GM21576 (cell line): ENCODE data around the gene CBFA2T2.

Source experiments
- ATAC-seq: cut with Tn5 transposase; IDR thresholded peaks from one replicate; pipeline ENCODE4 v1.9.1; 2021; ENCODE audit warnings: mild to moderate bottlenecking, moderate library complexity; ENCODE audit not compliant: unreplicated experiment

Gene CBFA2T2

DNA sequence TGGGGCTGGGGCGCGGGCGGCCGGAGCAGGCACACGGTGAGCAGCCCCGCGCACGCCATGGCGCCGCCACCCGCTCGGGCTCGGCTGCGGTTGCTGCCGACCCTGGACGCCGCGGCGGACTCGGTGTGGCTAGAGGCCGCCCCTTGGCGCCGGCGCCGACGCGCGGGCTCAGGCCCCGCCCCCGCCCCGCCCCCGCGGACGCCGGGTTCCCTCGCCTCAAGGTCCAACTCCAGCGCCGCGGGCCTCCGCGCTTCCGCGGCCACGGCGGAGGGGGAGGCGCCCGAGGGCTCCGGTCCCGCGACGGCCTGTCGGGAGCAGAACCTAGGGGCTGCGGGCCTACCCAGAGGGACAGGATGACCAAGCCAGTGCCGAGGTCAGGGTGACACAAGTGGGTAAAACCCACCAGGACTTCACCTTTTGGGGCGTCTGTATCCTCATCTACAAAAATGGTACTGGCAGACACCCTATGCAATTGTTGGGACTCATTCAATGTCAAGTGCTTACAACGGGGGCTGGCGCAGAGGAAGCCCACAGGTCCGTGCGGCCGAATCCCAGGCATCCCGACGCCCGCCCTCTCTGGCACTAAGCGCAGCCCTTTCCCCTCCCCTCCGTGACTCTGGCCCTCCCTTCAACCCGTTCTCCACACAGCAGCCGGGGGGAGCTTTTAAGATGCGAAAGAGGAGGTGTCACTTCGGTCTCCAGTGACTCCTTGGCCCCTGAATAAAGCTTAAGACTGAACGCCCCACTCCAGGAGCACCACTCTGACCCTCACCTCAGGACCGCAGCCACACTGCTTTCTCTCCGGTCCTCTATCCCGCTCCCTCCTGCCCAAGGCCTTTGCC lies 184.6 kb downstream of the CBFA2T2 start, which contains the start of gene NECAB3:
Gene NECAB3 (minus strand): TSS at position 135 of the 842 bp plus-strand sequence. CDS start 76 bp downstream, at position 59.
- ATAC-seq: peak; percentile 66

DNA sequence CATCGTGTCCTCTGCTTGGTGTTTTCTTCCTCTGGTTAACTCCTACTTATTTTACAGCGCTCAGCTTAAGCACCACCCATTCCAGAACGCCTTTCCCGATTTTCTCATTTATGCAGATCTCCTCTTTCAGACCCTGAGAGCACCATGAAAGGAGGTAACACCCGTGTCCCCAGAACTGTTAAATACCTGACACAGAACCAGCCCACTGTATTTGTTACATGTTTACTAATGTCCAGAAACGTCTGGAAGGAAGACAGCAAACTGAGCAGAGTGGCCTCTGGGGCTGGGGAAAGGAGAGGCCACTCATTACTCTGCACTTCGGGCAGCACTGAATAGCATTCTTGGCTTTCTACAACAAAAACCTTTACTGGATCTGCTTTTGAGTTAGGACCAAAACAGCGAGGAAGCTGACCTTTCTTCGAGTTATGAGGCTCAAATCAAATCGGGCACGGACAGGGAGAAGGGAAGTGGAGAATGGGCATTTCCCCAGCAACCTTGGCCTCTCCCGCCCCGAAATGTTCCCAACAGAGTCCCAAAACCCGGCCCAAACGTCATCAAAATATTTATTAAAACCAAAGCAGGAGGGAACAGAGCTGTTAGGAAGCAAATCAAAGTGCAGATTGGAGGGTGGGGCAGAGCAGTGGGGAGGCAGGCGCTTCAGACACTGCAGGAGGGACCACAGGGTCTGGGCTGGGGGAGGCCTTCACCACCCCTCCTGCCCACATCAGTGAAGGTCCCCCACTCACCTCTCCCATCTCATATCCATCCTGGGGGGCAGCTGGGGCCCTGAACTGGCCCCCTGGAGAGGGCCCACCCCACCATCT lies 185.5 kb downstream of the CBFA2T2 start:
- ATAC-seq: no peak

GRCh38 chr20:33676121-33676520 lies 186.2 kb downstream of the CBFA2T2 start:
- ATAC-seq: no peak

DNA sequence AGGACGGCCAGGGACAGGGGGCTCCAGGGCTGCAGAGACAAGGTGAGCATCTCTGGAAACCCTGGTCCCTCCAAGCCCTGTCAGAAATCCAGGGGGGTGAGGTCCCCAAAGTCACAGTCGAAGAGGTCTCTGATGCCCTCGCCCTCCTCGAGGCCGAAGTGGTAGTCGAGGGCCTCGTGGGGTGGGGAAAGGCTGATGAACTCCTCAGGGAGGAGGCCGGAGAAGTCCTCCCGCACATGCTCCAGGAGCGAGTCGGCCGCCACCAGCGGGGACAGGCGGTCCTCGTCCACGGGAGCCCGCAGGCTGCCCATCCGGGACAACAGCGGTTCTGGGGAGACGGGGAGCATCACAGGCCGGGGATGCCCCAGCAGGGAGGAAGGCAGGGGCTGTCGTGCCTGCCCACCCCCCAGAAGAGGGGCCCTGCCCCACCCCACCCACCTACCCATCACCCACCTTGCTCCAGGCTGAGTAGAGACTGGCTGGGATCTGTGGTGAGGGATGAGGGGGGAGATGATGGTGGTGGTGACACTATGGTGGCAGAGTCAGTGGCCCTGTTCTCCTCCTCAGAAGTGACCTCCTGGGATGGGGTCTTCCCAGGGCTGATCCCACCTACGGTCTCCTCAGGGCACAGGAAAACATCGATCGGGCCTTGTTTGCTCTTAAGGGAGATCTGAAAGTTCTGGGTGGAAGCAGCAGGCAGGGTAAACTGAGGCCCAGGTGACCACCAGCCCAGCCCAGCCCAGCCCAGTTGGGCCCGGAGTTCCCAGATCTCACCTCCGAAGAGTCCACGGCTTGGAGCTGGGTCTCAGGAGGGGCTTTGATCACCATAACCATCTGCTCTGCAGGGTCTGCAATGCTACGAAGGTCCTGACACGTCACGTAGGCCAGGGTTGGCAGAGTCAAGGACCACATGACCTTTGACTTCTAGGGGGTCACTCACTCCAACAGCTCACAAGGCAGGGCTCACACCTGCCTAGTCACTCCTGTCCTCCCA lies 187.1 kb downstream of the CBFA2T2 start:
- no peak for ATAC-seq

GRCh38 chr20:33677991-33678702 lies 188.3 kb downstream of the CBFA2T2 start:
- ATAC-seq: no peak

GRCh38 chr20:33679758-33680485 lies 190.0 kb downstream of the CBFA2T2 start:
- ATAC-seq: peak; percentile 53

- no peak for ATAC-seq
Measured at GRCh38 chr20:33680686-33681085, 190.8 kb downstream of the CBFA2T2 start.

DNA sequence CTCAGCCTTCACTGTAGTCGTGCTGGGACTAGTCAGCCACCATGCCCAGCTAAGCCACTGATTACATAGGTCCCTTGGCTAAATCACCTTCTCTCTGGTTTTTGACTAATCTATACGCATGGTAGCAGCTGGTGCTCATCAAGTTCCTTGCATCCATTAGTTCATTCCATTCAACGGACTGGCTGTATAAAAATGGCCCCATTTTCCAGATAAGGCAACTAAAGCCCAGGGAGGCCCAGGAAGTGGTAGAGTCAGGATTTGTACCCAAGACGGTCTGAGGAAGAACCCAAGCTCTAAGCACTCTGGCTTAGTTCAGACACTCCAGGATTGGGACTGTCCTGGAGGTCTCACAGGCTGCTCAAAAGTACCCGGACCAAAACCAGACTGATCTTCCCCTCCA lies 191.4 kb downstream of the CBFA2T2 start:
- ATAC-seq: no peak

GRCh38 chr20:33681728-33682353 lies 191.9 kb downstream of the CBFA2T2 start:
- ATAC-seq: no peak

DNA sequence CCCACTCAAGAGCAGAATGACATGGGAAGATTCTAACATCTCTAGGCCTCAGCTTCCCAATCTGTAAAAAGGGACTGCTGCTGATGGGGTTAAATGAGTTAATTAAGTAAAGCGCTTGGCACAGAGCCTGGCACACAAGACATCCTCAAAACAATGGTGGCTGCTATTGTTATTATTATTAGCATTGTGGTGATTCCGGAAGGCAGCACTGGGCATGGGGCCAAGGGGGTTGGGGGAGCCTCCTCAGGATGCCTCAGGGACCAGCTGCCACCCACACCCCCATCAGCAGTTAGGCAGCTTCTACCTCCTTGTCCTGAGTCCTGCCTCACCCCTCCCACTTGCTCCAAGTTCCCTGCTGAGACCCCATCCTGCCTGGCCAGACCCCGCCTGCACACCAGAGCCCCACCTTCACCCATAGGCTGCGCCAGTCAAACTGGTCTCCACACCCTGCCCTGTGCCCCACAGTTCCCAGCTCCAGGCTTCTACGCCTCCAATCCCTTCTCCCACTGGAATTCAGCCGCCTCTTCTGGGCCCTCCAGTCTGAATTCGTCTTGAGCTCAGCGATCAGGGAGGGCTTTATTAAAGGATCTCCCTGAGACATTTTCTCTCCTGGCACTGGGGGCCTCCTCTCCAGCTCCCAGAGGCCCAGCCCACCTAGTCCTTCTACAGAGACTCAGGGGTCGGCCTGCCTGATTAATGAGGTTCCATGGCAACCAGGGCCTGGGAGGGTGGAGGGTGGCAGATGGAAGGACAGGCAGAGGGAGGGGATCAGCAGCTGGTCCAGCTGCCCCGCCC lies 194.8 kb downstream of the CBFA2T2 start:
- no peak for ATAC-seq

GRCh38 chr20:33685328-33686099 lies 195.6 kb downstream of the CBFA2T2 start:
- peak; percentile 39 for ATAC-seq

GRCh38 chr20:33686100-33686983 lies 196.4 kb downstream of the CBFA2T2 start, which contains the start of gene E2F1:
Gene E2F1 (minus strand): TSS chr20:33686385. CDS start chr20:33686264, 121 bp downstream.
- ATAC-seq: peak; percentile 76

GRCh38 chr20:33686984-33687366 lies 197.1 kb downstream of the CBFA2T2 start:
- ATAC-seq: no peak

DNA sequence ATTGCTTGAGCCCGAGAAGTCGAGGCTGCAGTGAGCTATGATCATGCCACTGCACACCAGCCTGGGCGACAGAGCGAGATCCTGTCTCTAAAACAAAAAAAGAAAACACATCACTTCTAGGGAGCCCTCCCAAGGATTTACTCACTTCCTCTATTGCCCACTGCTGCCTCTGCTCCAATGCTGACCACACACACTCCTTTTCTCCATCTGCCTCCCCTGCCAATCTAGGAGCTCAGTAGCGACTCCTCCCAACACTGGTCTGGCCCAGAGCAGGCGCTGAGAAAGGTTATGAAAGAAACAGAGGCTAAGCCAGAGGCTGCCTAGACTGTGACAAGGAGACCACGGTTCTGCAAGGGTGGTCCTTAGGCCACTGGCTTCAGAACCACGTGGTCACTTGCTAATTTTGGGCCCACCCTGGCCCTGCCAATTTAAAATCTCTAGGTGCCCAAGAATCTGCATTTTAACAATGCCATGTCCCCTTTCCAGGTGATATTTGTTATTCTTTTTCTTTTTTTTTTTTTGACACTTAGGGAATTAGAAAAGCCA lies 197.5 kb downstream of the CBFA2T2 start:
- ATAC-seq: no peak

DNA sequence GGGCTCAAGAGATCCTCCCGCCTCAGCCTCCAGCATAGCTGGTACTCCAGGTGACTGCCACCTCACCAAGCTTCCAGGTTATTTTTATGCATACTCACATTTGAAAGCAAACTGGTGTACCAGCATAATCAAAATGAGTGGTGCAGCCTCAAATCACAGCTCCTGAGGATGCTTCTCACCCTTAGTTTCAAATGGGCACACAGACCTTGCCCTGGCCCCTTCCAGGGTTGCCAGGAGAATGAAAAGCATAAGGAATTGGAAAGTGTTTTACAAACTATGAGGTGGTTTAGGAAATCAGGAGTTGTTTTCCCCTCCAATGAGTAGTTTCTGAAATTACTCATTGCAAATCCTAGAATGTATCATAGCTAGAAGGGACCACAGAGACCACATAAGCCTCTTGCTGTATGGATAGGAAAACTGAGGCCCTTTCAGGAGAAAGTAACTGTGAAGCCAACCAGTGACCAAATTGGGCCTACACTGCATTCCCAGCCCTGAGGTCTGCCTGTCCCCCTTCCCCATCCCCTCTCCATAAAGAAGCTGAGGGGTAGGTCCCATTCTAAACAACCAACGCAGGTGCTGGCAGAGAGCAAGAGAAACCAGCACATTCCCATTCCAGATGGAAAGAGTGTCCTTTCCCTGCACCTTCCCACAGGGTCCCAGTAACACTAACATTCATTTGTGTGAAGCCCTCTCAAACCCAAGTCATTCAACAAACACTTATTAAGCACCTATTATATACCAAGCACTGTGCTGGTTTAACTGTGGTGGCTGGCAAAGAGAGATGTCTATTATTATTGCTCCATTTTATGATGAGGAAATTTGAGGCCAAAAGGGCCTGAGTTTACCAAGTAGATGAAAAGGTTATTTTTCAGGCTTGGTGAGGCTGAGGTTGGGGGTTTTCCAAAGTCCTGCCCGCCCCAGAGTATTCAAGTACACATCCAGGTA lies 198.4 kb downstream of the CBFA2T2 start:
- no peak for ATAC-seq
